GM18858 (cell line): Measurements from ENCODE around the gene TMEM198.

Experiments
- ATAC-seq: cut with Tn5 transposase; IDR thresholded peaks from one replicate; pipeline ENCODE4 v1.9.1; 2021; ENCODE audit not compliant: unreplicated experiment

Gene TMEM198

DNA sequence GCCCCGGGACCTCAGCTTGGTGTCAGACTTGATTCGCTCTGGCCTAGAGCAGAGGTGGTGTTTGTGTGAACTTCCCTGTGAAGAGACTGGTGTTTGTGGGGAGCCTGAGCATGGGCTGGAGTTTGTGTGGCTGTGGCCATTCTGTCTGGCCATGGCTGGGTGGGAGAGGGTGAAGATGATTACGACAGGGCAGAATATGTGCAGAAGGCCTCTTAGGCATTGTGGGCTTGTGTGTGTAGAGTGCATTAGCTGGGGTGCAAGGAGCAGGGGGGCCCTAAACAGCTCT lies 17.0 kb downstream of the TMEM198 start:
- no peak for ATAC-seq

DNA sequence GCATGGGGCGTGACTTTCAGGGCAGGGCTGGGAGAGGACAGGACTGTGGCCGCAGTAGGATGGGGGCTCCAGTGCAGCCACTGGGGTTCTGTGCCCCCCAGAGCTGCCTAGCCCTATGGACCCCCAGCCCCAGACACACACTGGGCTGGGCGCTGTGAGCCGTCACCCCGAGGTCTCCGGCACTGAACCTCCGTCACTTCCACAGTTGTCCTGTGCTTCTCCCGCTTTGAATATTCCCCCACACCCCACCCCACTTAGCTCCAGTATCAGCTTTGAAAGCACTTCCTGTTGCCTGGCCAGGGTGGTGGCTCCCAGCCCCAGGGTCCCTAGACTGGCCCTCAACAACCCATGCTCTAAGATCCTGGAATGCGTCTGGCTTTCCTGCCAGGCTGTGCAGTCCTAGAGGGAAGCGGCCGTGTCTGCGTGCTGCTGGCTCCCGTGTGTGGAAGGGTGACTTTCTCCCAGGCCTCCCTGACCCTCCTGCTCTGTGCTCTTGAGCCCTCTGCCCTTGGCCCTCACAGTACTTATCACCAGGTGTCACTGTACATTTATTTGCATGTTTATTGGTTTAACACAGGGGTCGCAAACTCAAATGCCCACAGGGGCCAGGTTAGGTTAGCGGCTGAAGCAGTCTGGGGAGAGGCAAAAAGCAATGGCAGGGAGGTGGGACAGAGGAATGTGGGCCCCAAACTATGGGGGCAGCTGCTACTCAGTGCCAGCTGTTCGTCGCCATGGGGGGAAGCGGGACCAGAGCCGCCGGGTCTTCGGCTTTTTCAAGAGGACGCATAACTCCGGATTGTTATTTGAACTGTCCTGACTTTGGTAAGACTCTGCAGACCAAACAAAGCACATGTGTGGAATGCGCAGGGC lies 17.6 kb downstream of the TMEM198 start:
- ATAC-seq, result no peak

DNA sequence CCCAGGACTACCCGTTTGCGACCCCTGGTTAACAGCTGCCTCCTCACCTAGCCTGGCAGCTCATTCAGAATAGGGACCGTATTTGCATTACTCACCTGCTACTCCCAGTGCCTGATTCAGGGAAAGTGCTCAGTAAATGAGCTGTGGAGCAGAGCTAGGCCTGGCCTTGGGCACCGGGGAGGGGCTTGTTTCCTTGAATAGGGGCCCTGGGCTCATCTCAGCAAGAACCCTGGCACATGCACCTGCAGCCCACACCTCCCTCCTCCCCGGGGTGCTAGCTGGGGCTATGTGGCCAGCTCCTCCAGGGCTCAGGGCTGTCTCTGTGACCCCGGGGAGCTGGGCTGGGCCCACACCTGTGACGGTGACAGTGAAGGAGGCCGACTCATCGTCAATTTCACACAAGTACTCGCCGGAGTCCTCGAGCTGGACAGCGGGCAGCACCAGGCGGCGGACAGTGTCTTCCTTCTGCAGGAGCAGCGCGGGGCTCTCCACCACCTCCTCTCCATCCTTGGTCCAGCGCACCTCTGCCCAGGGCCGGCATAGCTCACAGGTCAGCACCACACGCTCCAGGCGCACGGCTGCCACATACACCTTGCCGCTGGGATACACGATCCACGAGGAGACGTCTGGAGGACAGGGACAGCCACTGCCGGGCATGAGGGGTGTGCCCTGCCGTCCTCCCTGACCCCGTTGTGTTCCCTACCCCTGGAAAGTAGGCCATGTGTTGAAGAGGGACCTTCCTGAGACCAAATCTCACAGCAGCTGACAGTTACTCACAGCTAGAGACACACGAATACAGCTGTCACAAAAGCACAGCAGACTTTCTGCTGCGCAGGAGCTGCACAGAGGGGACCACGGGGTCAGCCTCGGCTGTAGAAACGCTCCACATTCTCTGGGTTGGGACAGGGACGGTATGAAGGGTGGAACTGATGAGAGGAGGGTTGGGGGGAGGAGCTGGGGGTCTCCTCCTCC lies 18.5 kb downstream of the TMEM198 start:
- no peak for ATAC-seq

DNA sequence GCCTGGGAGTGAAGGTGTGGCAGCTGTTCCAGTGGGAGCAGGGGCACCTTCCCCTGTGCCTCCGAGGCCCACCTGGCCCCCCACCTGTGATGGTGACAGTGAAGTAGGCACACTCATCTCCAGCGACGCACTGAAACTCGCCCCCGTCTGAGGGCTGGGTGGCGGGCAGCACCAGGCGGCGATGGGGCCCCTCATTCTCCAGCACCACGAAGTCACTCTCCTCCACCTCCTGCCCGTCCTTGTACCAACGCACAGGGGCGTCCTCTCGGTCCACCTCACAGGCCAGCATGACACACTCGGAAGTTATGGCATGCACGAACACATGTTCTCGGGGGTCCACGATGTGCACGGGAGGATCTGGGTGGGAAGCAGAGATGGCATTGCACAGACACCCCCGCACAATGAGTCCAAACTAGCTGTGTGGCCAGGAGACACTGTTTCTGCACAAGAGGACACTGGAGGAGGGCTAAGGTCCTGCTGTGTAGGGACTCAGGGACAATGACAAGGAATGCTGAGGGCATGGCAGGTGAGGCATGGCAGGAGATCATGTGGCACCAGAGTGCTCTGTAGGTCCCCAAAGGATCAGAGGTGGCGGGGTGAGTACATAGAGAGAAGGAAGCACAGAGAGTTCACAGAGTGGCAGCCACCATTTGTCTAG lies 19.6 kb downstream of the TMEM198 start:
- no peak for ATAC-seq

DNA sequence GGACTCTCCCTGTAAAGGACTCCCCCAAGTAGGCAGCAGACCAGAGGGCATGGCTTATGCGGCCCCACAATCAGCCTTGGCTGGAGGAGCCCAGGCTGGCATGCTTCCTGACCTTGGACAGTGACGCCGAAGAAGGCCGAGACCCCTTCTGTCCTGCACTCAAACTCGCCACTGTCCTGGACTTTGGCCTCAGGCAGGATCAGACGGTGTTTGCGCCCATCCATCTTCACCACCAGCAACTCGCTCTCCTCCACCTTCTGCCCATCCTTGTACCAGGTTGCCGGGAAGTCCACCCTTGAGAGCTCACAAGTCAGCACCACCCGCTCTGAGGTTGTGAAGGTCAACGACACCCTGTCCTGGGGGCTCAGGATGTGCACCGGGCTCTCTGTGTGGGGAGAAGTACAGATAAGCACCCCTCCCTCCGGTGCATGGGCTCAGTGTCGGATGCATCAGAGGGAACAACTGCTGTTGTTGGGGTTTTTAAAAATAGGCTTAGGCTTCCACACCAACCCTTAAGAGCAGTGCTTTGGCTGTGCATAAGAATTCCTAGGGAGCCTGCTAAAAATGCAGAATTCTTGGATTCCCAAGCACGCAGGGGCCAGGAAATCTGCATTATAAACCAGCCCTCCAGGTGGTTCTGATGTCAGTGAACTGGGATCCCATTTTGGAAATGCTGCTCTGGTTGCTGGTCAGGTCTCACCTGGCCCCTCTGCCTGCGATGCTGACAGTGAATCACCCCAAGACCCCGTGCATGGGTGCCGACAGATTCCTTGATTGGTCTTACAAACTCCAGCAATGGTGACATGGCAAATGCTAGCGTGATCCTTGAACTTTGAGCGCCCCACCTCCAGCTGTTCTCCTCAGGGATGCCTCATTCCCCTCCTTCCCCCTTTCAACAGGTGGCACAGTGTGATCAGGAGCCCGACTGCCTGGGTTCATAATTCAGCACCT lies 21.6 kb downstream of the TMEM198 start:
- ATAC-seq, result no peak

- no peak for ATAC-seq
Observed at GRCh38 chr2:219566640-219567039, 22.8 kb downstream of the TMEM198 start.

GRCh38 chr2:219567131-219567530 lies 23.3 kb downstream of the TMEM198 start:
- no peak for ATAC-seq

- no peak for ATAC-seq
Observed at GRCh38 chr2:219567791-219568361, 24.0 kb downstream of the TMEM198 start.

GRCh38 chr2:219569041-219569440 lies 25.2 kb downstream of the TMEM198 start:
- ATAC-seq, result no peak

GRCh38 chr2:219569635-219570034 lies 25.8 kb downstream of the TMEM198 start:
- ATAC-seq, result no peak

DNA sequence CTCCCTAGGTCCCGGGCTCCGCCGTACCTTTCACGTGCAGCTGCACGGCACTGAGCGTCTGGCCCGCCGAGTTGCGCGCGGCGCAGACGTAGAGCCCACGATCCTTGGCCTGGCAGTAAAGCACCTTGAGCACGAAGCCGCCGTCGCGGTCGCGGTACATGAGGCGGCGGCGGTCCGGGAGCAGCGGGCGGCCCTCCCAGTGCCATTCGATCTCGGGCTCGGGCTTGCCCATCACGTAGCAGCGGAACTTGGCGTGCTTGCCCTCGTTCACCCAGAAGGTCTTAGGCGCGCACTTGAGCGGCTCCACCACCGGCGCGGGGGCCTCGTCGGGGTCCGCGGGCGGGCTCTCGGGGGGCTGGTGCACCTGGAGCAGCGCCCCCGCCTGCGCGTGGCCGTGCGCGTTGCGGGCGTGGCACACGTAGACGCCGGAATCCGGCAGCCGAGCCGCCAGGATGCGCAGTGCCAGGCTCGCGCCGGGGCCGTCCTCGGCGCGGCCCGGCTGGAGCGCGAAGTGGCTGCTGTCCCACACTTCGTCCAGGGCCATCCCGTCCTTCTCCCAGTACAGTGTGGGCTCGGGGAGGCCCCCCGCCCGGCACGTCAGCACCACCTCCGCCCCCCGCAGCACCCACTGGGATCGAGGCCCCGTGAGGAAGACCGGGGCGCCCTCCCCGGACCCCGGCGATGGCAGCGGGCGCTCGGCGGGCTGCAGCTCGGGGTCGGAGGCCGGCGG lies 26.5 kb downstream of the TMEM198 start:
- no peak for ATAC-seq

DNA sequence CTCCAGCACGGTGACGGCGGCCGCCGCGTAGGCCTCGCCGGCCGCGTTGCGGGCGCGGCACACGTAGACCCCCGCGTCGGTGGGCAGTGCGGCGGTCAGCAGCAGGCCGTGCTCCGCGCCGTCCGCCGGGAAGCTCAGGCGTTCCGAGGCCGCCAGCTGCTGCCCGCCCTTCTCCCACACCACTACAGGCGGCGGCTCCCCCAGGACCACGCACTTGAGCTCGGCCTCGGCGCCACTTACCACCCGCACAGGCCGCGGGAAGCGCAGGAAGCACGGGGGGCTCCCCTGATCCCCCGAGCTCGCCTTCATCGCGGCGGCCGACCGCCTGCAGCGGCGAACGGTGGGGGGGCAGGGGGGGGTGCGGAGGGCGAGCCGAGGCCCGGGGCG lies 27.1 kb downstream of the TMEM198 start:
- no peak for ATAC-seq

GRCh38 chr2:219571311-219572236 lies 27.7 kb downstream of the TMEM198 start, which contains the start of gene OBSL1:
Gene OBSL1 (minus strand): TSS chr2:219571539. CDS start chr2:219571232, 307 bp downstream.
- no peak for ATAC-seq

DNA sequence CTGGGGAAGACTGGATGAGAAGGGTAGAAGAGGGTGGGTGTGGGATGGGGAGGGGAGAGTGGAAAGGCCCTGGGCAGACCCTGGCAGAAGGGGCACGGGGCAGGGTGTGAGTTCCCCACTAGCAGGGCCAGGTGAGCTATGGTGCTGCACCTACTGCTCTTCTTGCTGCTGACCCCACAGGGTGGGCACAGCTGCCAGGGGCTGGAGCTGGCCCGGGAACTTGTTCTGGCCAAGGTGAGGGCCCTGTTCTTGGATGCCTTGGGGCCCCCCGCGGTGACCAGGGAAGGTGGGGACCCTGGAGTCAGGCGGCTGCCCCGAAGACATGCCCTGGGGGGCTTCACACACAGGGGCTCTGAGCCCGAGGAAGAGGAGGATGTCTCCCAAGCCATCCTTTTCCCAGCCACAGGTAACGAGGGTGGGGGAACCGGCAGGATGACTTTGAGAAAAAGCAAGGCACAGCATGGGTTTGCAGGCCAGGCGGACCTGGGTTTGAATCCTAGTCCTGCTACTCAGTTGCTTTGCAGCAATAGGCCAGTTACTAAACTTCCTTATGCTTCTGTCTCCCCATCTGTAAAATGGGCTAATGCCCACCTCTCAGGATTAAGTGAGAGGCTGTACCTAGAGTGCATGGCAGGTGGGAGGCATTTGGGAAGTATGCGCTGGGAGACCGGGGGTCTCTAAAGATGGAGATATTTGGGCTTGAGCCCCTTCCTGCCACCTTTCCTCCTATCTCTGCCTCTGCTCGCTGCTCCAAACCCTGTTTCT lies 28.6 kb downstream of the TMEM198 start, which contains the start of gene INHA:
Gene INHA (plus strand): TSS at position 74 of the 765 bp plus-strand sequence. CDS start 65 bp downstream, at position 139.
- no peak for ATAC-seq

DNA sequence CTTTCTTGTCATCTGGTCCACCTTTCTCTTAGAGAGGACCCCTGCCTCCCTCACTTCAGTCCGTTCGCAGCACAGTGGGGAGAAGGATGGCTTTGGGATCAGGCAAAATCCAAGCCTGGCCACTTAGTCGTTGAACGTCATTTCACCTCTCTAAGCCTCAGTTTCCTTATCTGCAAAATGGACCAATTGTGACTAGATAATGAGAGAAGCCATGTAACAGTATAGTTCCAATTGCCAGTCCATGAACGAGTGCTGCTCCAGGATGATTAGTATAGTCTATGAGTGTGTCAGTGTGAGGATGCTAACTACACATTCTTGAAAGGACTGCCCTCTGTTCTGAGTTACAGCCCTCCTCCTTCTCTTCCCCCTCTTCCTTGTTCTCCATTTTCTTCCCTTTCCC lies 29.3 kb downstream of the TMEM198 start:
- no peak for ATAC-seq

GRCh38 chr2:219574484-219575311 lies 30.9 kb downstream of the TMEM198 start:
- no peak for ATAC-seq
